Activated T-cell treated with anti-CD3 and anti-CD28 coated beads for 24 hours (primary cell): Measurements from ENCODE around the gene ZNF717.
"Not testable (repeated sequence)": the region's sequence is repeated elsewhere in the genome, so short reads cannot be mapped to it uniquely, and the experiment has no call there.

Experiments used
- DNase-seq: peaks from one replicate; pipeline ENCODE4 v3.0.0-alpha.2; 2020; ENCODE audit warnings: low read depth

Gene ZNF717

DNA sequence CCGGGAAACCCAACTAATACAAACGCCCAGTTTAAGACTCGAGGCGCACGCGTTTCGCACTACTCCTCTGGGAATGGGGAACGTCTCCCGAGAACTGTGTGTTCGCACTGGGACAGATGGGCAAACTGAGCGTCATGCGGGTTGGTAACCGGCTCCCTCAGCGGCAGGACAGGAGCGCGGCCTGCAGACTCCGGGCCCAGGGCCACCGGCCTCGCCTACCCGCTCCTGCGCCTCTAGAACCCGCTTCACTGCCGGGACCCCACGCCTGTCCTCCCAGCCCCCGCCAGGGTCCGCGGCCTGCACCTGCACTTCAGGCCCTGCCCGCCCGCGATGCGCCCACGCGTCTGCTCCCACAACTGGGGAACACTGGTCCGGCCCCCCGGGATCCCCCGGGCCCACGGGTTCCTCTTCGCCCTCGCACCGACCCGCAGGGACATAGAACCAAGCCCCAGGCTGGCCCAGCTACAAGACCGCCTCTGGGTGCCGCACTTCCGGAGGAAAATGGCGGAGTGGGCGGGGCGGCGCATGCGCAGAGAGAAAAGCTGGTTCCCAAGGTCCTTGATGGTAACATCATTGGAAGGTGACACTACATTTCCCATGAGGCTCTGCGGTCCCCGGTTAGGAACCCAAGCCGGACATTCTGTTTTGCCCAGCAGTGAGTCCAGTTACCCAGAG is at the start of gene ZNF717:
TSS of gene ZNF717 (minus strand) at position 469 of the 675 bp plus-strand sequence. CDS start 2,187 bp downstream, outside the sequence.
- peak; percentile 94 for DNase-seq

DNA sequence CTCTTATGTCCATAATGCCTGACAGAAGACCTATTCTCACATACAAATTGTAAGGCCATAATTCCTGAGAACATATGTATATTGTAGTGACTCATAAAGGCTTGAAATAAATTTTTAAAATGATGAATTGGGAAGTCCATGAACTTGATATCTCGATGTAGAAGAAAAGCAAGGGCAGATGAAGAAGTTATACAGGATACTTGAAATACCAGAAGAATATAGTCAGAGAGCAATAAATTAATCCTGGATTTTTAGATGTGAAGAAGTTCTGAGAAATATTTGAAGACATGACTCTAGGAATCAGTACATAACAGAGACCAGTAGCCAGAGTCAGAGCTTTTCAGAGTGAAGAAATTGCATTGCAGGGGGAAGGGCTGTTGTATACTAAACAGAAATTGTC is 45.7 kb upstream of the ZNF717 start:
- DNase-seq = not testable (repeated sequence)

DNA sequence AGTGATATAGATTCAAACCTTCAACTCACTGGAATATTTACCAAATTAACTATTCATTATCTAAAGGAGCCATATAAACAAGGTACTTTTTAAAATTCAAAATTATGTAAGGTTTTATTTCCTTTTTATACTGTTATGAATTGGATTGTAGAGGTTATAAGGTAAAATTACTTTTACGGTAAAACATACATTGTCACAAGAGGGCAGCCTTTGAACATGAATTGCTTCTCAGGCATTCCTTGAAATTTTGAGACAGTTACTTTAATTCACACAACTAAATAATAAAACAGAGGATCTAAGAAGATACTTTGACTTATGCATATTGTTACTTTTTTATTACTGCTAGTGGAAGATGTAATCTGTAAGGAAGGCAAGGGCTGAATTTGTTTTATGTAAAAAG is 32.7 kb upstream of the ZNF717 start:
- DNase-seq = not testable (repeated sequence)

DNA sequence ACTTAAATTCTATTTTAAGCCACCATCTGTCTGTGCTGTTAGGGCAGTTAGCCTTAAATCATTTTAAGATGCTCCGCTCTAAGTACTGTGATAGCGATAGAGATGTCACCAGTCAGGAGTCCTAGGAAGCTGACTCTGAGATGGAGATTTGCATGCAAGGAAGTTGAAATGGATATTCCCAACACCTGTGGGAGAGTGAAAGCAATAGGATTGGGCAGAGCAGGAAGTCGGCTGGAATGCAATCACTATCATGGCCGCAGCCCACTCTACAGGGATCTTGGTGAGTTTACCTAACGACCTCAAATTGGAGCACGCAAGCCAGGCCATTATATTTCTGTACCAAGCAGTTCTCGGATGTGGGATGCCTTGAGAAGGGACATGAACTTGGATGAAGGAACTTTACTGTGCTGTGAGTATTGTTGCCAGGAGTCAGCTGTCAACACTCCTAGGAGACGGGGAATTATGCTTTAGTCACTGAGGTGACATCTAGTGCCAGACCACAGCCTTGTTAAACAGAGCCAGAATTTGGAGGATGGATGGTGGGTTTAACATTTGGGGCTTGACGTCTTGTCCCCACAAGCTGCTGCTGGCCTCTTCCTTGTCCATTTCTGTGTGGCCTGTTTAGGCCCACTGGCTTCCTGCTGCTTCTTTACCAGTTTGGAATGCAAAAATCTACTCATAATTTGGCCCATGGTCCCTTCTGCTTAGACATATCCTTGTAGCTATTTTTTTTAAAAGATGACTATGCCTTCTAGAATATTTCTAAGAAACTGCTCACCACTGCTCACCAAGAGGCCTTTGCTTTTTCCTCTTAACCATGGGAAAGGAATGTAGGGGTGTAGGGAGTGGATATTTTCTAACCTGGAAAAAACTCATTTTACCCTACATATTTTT is 31.2 kb upstream of the ZNF717 start:
- not testable (repeated sequence) for DNase-seq

DNA sequence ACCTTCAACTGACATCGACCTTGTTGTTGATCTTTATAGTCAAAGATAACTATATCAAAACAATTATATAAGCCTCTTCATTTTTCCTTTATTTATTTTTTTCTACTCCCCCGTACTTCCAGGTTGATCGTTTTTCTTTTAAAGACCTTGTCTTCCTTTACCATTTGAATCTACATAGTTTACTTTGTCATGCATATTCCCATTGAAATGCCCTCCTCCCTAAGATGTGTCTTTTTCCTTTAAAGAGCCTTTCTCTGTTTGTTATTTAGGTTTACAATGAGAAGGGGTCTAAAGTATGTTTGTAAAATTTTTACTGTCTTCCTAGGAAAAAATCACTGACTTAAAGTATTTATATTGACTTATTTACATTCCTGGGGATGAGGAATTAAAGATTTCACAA is 29.4 kb upstream of the ZNF717 start:
- no peak for DNase-seq

DNA sequence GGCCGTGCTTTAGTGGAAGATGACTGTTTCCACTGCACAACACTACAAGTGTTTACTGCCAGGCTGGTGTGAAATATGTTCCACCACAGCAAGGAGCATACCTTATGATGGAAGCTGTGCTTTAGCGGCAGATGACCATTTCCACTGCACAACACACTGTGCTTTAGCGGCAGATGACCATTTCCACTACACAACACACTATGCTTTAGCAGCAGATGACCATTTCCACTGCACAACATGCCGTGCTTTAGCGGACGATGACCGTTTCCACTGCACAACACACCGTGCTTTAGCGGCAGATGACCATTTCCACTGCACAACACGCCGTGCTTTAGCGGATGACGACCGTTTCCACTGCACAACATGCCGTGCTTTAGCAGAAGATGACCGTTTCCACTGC is 2.8 kb downstream of the ZNF717 start:
- no peak for DNase-seq

DNA sequence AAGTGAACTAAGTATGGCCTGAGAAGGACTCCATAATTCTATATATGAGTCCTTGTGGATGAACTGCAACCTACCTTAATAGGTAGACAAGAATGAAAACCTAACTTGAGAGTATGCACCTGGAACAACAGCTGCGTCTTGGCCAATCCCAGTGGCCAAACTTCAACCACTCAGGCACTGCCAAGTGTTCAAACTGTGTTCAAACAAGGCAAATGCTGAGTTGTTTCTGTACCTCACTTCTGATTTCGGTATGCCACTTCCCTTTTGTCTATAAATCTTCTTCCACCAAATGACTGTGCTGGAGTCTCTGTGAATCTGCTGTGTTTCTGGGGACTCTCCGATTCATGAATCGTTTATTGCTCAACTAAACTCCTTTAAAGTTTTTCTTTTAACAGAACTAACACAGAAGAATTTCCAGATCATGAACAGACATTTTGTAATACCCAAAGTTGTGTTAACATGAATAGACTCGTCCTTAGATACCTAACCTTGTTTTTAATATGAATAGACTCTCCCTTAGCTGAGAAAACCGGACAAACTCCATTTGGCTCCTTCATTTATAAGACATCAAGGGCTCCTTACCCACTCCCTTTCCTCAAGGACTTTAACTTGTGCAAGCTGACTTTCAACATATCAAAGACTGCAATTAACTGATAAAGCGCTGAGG is 4.1 kb downstream of the ZNF717 start:
- DNase-seq = no peak

DNA sequence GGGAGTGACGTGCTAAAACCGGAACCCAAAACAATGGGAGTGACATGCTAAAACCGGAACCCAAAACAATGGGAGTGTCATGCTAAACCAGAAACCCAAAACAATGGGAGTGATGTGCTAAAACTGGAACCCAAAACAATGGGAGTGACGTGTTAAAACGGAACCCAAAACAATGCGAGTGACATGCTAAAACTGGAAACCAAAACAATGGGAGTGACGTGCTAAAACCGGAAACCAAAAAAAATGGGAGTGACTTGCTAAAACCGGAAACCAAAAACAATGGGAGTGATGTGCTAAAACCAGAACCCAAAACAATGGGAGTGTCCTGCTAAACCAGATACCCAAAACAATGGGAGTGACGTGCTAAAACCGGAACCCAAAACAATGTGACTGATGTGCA is 7.6 kb downstream of the ZNF717 start:
- not testable (repeated sequence) for DNase-seq

DNA sequence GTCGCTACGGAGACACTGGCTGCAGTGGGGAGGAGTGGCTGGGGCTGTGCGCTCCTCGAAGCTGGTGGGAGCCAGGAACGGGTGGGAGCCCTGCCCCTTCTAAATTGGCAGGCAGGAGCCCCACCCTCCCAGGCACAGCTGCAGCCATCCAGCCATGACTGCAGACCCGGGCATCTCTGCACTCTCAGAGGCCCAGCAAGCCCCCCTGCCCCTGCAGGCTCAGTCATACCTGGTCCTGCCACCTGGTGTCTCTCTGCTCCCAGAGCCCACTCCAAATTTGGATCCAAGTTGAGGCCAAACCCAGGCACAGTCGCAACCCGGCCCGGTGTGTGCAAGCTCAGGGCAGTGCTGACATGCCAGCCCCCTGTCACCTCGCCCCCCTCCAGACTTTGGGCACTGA is 13.7 kb downstream of the ZNF717 start:
- DNase-seq = not testable (repeated sequence)

DNA sequence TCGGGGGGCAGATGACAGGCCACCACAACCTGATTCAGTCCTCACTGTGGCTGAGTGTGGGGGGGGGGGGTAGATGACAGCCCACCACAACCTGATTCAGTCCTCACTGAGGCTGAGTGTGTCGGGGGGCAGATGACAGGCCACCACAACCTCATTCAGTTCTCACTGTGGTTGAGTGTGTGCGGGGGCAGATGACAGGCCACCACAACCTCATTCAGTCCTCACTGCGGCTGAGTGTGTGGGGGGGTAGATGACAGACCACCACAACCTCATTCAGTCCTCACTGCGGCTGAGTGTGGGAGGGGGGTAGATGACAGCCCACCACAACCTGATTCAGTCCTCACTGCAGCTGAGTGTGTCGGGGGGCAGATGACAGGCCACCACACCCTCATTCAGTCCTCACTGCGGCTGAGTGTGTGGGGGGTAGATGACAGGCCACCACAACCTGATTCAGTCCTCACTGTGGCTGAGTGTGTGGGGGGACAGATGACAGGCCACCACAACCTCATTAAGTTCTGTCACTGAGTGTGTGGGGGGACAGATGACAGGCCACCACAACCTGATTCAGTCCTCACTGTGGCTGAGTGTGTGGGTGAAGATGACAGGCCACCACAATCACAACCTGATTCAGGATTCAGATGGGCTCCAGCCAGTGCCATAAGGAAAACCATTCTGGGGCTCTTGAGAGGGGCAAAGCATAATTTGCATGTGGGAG is 16.9 kb downstream of the ZNF717 start:
- no peak for DNase-seq

DNA sequence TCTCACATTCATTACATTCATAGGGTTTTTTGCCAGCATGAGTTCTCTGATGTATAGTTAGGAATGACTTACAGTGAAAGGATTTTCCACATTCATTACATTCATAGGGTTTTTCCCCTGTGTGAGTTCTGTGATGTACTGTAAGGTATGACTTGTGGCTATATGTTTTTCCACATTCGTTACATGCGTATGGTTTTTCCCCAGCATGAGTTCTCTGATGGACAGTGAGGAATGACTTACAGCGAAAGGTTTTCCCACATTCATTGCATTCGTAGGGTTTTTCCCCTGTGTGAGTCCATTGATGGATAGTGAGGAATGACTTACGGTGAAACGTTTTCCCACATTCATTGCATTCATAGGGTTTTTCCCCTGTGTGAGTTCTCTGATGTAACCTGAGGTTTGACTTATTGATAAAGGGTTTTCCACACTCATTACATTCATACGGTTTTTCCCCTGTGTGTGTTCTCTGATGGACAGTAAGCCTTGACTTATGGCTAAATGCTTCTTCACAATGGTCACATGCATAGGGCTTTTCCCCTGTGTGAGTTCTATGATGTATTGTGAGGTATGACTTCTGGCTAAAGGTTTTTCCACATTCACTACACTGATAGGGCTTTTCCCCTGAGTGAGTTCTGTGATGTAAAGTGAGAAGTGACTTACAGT is 47.4 kb downstream of the ZNF717 start:
- no peak for DNase-seq

DNA sequence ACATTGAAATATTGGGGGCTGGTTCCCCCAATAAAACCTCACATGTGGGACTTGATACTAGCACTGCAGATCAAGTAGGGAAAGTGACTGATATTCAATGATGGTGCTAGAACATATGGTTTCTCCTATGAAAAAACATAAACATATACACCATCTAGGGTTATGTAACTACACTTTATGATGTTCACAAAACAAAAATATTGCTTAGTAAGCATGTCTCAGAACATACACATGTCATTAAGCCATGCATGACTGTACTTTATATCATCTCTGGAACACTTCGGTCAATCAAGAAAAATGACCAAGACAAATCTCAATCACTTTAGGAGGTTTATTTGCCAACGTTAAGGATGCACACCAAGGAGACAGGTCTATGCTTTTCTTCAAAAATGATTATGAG is 57.4 kb downstream of the ZNF717 start:
- DNase-seq = no peak

DNA sequence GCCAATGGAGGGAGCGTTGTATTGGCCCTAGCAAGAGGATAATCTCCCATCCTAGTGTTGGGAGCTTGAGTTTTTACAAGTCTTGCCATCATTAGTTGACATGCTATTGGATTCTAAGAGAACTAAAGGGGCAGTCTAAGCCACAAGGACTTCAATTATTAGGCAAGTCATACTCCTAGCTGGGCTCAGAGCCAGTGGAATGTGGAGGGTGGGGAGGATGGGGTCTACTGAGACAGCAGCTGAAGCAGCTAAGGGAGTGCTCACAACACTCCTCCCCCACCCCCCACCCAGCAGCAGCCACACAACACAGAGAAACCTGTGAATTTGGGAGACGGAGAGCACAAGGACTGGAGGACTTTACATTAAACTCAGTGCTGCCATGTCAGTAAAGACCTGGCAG is 93.3 kb downstream of the ZNF717 start:
- no peak for DNase-seq

DNA sequence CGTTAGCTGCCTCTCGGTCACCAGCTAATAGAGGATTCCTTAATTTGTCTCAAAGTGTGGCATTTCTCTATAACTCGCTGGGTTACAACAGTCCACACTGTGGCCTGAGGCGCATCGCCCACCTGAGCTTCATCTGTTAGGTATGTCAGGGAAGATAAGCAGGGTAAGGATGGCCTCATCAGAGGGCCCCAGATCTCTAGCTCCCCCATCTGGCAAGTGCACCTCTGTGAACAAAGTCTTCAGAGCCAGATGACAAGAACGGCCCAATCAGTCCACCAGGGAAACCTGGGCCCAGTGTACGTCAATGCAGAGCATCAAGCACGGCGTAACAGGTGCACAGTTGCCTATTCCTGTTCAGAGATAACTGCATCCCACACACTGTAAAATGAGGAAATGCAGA is 98.0 kb downstream of the ZNF717 start:
- no peak for DNase-seq
